LNCaP clone FGC (cell line): ENCODE data around the gene TAF1B.

Experiments used
- DNase-seq: peaks from one replicate; pipeline ENCODE4 v3.0.0-alpha.2; 2011; ENCODE audit warnings: low read depth
- H3K4me3 ChIP-seq: 2 replicates; pipeline ENCODE4 v1.5.1; 2011; ENCODE audit warnings: mild to moderate bottlenecking, low read depth, low read length, control low read depth
- TF ChIP-seq, protein P1 (sequence below): IDR thresholded peaks from 2 replicates; pipeline ENCODE4 v1.5.1; 2012; ENCODE audit warnings: mild to moderate bottlenecking; ENCODE audit not compliant: control insufficient read depth, insufficient read depth; ENCODE audit errors: extremely low read depth

The TAF1B gene

DNA sequence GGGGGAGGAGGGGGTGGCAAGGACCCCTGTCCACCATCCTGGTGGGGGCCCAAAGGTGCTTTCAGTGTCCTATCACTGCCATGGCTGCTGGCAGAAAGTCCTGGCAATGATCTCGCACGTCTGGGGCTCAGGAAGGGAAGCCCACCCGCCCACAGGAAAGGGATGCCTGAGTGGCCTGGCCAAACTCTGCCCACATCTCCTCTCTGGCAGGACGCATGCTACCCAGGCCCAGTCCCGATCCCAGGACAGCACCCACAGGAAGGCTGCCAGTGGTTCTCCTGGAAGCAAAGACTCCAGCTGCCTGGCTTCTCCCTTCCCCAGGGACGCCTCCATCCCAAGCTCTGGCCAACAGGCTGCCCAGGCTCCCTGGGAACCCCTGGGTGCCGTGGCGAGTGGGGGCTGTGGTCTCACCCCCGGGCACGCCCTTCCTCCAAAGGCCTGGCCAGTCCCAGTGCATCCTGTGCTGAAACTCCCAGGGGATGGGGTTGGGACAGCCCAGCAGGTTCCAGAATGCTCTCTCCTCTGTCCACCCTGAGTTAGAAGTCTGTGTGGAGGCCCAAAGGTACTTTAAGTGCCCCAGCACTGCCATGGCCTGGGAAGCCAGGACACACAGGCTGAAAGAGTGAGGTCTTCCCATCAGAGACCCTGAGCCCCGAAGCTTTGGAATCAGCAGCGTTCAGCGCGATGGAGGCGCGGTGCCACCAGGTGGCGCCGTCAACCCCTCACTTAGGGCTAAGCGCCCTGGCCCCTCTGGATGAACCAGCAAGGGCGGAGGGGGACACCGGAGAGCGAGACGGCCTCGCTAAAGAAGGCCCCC, 29.8 kb upstream of the TAF1B start:
- DNase-seq = no peak
- TF ChIP-seq, protein P1, sequence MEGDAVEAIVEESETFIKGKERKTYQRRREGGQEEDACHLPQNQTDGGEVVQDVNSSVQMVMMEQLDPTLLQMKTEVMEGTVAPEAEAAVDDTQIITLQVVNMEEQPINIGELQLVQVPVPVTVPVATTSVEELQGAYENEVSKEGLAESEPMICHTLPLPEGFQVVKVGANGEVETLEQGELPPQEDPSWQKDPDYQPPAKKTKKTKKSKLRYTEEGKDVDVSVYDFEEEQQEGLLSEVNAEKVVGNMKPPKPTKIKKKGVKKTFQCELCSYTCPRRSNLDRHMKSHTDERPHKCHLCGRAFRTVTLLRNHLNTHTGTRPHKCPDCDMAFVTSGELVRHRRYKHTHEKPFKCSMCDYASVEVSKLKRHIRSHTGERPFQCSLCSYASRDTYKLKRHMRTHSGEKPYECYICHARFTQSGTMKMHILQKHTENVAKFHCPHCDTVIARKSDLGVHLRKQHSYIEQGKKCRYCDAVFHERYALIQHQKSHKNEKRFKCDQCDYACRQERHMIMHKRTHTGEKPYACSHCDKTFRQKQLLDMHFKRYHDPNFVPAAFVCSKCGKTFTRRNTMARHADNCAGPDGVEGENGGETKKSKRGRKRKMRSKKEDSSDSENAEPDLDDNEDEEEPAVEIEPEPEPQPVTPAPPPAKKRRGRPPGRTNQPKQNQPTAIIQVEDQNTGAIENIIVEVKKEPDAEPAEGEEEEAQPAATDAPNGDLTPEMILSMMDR = peak; percentile 81
- H3K4me3 ChIP-seq = no peak overlapping the region

DNA sequence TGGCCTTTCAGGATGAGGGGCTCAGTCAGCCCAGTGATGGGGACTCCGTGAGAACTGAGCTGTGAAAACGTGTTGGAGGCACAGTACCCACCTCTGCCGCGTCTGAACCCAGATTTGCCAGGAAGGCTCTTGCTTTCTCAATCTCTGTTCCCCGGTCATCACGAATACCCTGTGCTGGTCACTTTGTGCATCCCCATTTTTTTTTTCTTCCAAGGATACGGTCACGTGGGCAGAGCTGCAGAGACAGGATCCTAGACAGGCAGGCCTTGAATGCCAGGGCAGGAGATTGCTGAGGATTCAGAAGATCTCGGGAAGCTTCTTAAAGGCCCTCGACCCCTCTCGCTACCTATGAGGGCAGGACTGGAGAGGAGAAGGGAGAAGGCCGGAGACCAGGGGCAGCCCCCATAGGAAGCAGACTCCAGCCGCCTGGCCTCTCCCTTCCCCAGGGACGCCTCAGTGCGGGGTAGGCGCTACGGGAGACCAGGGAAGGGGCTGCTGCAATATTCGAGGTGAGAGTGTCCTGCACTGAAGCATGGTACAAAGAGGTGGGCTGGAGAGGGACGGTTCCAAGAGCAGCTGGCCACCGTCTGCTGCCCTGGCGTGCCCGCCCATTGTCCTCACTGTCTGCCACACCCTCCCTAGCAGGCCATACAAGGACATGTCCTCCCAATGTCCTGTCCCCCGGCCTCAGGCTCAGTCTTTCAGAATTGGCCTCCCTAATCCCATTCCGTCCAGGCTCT, 29.0 kb upstream of the TAF1B start:
- no peak overlapping the region for H3K4me3 ChIP-seq
- TF ChIP-seq, protein P1 = no peak
- DNase-seq = no peak

DNA sequence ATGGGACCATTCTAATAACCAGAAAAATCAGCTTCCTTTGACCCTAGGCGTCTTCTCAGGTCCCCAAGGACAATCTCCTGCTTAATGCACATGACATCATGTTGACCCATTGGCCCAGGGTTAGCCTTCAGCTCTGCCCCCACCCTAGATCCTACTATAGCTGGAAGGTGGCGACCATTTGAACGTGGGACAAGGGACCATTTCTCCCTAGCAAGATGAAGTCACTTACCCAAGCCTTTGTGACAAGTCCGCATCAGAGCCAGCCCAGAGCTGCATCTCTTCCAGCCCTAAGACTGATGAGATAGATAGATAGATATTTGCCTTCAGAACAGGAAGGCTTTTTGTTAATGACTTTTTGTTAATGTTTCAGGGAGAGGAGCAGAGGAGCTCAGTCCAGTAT, 28.2 kb upstream of the TAF1B start:
- TF ChIP-seq, protein P1 = no peak
- DNase-seq = no peak
- no peak overlapping the region for H3K4me3 ChIP-seq

DNA sequence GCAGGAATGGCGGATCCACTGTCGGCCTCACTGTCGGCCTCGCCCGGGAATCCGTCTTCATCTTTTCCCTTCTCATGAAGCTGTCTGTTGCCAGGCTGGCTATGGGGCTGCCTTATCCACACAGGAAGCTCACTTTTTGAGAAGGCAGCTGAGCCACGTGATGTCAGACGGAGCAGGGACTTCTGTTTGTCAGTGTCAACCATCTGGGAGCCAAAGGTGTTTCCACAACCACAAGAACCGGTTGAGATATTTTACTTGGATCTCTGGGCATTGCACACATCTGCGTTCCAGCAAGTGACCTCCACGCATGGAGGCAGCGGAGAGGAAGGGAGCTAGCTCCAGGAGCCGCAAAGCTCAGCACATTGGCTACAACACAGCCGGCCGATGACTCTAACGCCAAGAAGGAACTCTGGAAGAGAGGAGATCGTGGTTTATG, 27.4 kb upstream of the TAF1B start:
- TF ChIP-seq, protein P1 = no peak
- DNase-seq = no peak
- H3K4me3 ChIP-seq = no peak overlapping the region

DNA sequence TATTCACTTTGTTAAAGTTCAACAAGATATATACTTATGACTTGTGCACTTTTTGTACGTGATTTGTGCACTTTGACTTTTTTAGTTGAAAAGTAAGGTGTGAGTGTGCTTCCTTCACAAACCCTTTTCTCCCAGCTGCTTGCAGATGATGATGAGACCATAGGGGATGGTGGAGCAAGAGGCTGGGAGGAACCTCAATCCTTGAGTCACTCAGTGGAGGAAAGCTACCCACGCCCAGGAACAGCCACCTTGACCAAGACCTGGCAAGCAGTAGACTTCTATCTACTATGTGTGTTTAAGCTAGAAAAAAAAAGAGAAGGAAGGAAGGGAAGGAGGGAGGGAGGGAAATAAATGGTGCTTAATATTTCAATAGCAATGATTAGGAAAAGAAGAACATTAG, 25.2 kb upstream of the TAF1B start:
- TF ChIP-seq, protein P1 = no peak
- no peak overlapping the region for H3K4me3 ChIP-seq
- no peak for DNase-seq

DNA sequence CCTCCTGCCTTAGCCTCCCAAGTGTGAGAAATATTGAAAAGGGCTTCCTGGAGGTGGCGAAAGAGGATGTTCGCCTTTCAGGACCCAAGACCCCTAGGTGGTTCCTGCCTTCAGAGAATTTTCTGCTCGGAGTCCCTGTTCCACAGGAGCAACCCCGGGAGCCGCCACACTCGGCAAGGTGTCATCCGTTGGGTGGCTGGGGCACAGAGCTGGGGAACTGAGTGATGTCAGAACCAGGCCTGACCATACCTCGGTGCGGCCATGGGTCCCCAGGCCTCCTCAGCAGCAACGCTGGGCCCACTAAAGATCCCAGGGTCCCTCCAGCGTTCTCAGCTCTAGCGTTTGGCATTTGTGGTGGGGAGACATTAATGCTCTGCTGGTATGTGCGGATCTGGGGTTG, 23.7 kb upstream of the TAF1B start:
- H3K4me3 ChIP-seq = no peak overlapping the region
- no peak for DNase-seq
- TF ChIP-seq, protein P1 = no peak
